GM19395 (cell line): ENCODE measurements around the gene TBCD.

ENCODE experiments used
- ATAC-seq: cut with Tn5 transposase; IDR thresholded peaks from one replicate; pipeline ENCODE4 v1.9.1; 2021; ENCODE audit warnings: mild to moderate bottlenecking, moderate library complexity; ENCODE audit not compliant: unreplicated experiment

TBCD gene

DNA sequence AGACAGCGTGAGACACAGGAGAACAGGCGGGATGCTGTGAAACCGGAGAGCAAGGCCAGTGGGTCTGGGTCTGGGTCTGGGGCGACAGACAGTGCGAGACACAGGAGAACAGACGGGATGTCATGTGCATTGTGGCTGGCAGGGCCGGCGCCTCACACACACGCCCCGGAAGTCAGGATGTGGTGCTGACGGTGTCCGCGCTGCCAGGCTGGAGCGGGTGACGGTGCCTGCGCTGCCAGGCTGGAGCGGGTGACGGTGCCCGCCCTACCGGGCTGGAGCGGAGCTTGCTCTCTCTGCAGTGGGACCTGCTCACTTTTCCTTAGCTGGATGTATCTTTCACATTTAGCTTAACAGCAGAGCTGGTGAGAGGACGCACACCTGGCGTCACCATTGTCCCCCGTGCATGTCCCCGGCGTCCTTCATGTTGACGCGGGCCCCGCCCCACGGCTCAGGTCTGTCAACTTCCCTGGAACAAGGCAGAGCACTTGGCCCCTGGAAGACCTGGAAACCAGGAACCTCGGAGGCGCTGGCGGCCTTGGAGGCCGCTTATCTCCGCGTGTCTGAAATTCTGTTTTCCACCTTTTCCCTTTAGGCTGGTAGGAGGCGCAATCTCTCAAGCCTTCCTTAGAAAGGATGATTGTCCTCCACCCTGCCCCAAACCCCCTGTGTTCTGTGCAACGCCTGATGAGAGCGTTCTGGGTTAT, 131.0 kb downstream of the TBCD start:
- ATAC-seq, result no peak

- ATAC-seq, result no peak
Measured at GRCh38 chr17:82883419-82884031, 131.7 kb downstream of the TBCD start.

DNA sequence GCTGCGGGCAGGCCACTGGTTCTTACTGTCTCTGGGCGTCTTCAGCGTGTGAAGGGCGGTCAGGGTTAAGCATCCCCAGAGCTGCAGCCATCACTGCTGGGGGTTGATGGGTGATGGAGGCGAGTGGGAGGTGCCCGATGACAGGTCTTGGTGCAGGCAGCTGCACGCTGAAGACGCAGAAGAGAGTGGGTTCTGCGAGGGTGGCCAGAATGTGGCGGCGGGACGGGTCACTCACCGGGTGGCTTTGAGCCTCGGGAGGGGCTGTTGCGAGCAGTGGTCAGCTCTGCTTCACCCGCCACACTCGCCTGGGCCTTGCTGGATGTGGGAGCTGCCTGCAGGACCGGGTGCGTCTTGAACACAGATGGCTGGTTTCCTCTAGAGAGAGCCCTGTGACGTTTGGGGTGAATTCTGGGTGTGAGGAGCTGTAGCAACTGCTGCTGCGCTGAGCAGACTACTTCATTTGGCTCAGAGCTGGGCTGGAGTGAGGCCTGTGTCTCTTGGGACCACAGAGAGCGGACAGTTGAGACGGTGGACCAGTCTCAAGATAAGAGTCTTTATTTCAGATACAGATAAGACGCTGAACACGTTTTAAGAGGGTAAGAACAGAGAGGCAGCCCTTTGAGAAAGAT, 132.6 kb downstream of the TBCD start:
- ATAC-seq, result no peak

- ATAC-seq, result no peak
Measured at GRCh38 chr17:82884970-82885353, 133.1 kb downstream of the TBCD start.

DNA sequence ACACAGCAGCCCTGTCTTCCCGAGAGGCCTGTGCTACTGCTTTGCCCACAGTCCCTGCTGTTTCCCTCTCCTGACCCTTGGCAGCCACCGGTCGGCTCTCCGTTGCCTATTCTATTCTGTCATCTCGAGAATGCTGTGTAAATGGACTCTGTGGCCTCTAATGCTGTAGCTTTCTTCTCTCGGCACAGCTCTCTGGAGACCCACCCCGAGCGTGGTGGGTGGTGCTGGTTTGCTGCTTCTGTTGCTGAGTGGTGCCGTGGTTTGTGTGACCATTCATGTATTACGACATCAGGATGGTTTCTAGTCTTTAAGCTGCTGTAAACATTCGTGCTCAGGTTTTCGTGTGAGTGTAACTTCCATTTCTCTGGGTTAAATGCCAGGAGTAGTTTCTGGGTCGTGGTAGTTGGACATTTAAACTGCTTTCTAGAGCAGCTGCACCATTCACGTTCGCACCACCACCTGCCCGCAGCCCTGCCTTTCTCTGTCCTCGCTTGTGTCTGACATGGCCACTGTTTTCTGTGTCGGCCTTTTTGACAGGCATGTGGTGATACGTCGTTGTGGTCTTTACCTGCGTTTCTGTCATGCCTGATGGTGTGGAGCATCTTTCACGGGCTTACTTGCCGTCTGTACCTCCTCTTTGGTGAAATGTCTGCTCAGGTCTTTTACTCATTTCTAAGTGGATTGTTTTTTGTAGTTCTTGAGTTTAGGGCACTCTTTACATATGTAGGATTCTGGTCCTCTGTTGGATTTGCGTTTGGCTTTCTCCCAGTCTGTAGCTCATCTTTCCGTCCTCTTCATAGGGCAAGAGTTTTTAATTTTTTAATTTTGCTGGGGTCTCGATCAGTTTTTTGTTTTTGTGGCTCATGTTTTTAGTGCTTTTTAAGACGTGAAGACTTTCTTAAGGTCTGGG, 135.6 kb downstream of the TBCD start:
- no peak for ATAC-seq

DNA sequence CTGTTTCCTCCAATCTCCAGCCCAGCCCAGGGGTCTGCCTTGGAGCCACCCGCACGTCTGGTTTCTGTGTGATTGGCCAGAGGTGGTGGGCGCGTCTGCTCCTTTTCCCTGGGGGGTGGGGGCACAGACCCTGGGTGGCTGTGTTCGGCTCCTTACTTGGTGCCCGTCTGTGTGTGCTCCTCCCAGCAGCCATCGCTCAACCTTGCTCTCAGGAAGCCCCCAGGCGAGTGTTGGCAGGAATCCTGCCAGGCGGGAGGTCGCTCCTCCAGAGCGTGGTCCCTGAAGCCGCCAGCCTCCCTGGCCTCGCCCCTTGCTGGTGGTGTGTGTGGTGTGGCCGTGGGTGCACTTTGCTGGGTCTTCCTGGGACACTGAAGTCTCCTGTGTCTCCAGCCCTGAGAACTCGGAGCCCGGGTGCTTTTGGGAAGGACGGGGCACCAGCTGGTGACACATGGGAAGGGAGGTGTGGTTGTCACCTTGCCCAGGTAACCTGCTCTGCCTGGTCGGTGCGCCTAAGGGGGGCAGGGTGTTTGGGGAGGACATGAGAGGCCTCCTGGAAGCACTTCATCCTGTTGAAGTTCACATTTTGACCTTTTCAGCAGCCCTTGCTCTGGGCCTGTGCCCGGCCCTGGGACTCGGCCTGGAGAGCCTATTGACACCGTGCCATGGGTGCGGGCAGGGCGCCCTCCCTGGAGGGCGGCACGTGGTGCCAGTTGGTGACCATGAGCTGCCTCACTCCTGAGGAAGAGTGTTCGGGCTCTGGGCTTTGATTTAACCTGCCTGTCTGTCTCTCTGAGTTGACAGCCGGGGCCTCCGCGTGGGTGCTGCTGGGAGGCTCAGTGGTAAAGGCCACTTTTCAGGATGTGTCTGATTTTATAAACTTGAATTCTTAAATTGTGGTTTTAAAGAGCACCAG, 137.0 kb downstream of the TBCD start:
- ATAC-seq, result no peak

DNA sequence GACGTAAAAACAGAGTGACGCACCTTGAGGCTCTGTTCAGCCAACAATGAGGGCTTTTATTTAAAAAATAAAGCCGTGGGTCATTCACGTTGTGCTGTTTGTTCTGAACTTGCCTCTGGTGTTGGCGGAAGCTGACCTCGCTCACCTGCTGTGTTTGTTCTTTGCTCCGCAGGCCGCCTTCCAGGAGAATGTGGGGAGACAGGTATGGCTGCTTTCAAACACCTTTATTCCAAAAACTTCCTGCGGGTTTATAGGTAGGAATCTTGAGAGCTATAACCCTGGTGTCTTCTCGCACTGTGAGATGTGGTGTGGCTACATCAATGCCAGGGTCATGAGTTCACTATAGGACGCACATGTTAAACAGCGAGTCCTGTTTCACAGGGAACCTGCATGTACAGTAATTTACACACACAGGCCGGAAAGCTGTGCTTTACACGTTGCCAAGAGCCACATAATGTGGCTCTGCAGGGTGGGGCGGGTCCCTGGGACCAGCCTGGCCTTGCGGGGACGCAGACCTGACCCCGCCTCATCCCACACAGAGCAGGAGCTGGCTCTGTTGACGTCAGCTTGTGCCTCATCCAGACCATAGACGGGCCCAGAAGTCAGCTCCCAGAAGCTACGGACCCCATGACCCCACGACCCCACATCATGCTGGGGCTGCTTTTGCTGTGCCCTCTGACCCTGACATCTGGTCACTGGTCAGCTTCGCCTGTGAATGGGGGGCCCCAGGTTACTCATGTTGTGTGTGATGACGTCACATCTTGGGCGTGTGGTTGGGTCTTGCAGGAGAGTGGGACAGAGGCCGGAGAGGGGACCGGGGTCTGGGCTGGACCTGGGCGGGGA, 137.9 kb downstream of the TBCD start:
- no peak for ATAC-seq

- no peak for ATAC-seq
Measured at GRCh38 chr17:82890339-82890730, 138.5 kb downstream of the TBCD start.

DNA sequence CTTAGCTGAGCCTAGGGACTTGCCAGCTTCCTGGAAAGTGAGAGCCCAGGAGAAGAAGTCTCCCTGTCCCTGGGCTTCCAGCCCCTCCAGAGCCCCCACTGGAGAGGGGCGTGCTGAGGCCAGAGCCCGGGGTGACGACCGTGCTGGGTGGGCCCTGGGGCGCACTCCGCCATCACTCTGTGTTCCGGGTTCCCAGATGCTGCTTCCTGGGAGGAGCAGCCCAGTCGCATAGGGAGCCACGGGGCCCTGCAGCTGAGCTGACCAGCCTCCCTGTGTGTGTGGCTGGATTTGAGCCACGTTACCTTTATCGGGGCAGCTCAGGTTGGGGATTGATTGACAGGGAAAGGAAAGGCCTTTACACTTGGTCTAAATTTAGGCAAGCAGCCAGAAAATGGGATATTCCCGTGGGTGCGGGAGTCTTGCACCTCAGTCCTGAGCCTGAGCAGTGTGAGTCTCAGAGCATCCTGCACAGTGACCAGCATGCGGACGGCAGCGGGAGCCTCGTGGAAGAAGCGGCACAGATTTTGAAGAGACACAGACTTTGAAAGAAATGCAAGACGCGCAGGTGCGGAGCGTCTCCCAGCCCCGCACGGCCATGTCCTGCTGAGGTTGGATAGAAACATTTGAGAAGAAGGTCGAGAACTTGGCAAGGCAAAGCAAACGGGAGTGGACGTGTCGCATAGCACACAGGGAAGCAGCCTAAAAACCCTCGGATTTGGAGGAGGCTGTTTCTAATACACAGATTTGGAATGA, 139.2 kb downstream of the TBCD start:
- no peak for ATAC-seq

GRCh38 chr17:82891911-82892310, 140.0 kb downstream of the TBCD start:
- no peak for ATAC-seq

DNA sequence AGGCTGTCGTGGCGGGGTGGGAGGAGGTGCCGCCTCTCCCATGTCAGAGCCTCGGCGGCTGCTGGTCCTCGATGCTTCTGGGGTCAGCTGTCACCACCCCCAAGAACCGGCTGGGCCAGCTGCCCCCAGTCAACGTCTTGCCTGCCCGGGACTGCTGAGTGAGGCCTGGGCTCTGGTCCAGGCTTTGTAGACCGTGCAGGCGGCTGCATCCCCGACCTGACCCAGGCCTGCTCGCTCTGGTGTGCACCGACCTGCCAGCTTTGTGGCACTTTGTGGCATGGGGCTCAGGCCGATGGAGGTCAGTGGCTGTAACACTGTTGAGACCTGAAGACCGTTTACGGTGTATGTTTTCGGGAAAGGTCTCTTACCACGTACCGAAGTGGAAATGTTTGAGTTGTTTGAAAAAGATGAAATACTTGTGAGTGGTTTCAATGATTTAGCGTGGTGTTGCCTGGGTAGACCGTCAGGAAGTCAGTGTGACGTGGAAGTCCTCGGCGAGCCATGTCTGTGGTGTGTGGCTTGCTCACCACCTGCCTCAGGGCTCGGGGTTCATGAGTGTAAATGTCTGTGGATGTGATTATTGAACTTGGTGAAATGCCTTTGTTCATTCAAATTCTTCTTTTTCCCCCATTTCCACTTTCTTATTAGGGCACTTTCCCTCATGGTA, 141.2 kb downstream of the TBCD start:
- no peak for ATAC-seq

DNA sequence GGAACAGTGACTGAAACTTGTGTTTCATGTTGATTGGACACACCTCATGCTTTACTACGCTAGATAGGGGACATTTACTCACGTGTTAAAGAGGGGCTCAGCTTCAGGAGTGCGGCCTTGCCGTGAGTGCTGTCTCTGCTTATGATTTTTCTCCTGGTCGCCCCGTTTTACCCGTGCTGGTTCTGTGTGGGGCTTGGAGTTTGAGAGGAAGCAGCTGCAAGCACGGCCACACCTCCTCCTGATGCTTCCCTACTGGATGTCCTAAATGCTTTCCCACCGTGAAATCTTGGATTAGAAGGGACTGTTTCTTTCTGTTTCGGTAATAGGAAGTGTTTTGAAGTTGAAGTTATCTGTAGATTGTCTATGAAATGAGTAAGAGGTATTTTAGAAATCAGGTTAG, 141.9 kb downstream of the TBCD start:
- ATAC-seq, result no peak

- ATAC-seq, result no peak
Measured at GRCh38 chr17:82894389-82894788, 142.5 kb downstream of the TBCD start.

- ATAC-seq, result no peak
Measured at GRCh38 chr17:82895087-82895486, 143.2 kb downstream of the TBCD start.

GRCh38 chr17:82896071-82897000, 144.5 kb downstream of the TBCD start:
- no peak for ATAC-seq

GRCh38 chr17:82897514-82898249, 145.8 kb downstream of the TBCD start:
- ATAC-seq, result no peak
